ENCODE data around the gene ADAMTS2.

Gene ADAMTS2

GRCh38 chr5:179187681-179188575 lies 157.3 kb downstream of the ADAMTS2 start:
- Histone ChIP-seq H3K36me3 (ENCODE audit: control insufficient read depth, low read depth, low read length) (no peaks in the 10 kb centered on the region), H3K9ac (ENCODE audit: low read length) (no peak overlapping the region), H3K27ac (ENCODE audit: low read length) (no peak overlapping the region), H3K9me3 (ENCODE audit: control insufficient read depth, low read depth, low read length) (no peaks in the 10 kb centered on the region), H3K27me3 (ENCODE audit: control insufficient read depth, insufficient read depth, low read length) (no peaks in the 10 kb centered on the region), H3K4me1 (ENCODE audit: control insufficient read depth, low read depth, low read length) (peaks cover 26% of the 10 kb centered on the region), H3K4me3 (ENCODE audit: low read length) (no peak overlapping the region)

- no peaks in the 10 kb centered on the region for H3K36me3 ChIP-seq (ENCODE audit: control insufficient read depth, low read depth, low read length)
- no peaks in the 10 kb centered on the region for H3K27me3 ChIP-seq (ENCODE audit: control insufficient read depth, insufficient read depth, low read length)
- H3K9me3 ChIP-seq (ENCODE audit: control insufficient read depth, low read depth, low read length): no peaks in the 10 kb centered on the region
- H3K9ac ChIP-seq (ENCODE audit: low read length): no peak overlapping the region
- no peak overlapping the region for H3K27ac ChIP-seq (ENCODE audit: low read length)
- H3K4me3 ChIP-seq (ENCODE audit: low read length): no peak overlapping the region
- peaks cover 26% of the 10 kb centered on the region for H3K4me1 ChIP-seq (ENCODE audit: control insufficient read depth, low read depth, low read length)
Observed at GRCh38 chr5:179187229-179187678, 158.0 kb downstream of the ADAMTS2 start.

GRCh38 chr5:179186801-179187200 lies 158.5 kb downstream of the ADAMTS2 start:
- H3K4me3 ChIP-seq (ENCODE audit: low read length): no peak overlapping the region
- H3K27me3 ChIP-seq (ENCODE audit: control insufficient read depth, insufficient read depth, low read length): no peaks in the 10 kb centered on the region
- H3K36me3 ChIP-seq (ENCODE audit: control insufficient read depth, low read depth, low read length): no peaks in the 10 kb centered on the region
- H3K27ac ChIP-seq (ENCODE audit: low read length): no peak overlapping the region
- no peaks in the 10 kb centered on the region for H3K9me3 ChIP-seq (ENCODE audit: control insufficient read depth, low read depth, low read length)
- H3K4me1 ChIP-seq (ENCODE audit: control insufficient read depth, low read depth, low read length): peaks cover 26% of the 10 kb centered on the region
- H3K9ac ChIP-seq (ENCODE audit: low read length): no peak overlapping the region

- Histone ChIP-seq H3K9ac (ENCODE audit: low read length) (no peak overlapping the region), H3K9me3 (ENCODE audit: control insufficient read depth, low read depth, low read length) (no peaks in the 10 kb centered on the region), H3K4me3 (ENCODE audit: low read length) (no peak overlapping the region), H3K4me1 (ENCODE audit: control insufficient read depth, low read depth, low read length) (peaks cover 26% of the 10 kb centered on the region), H3K27me3 (ENCODE audit: control insufficient read depth, insufficient read depth, low read length) (no peaks in the 10 kb centered on the region), H3K27ac (ENCODE audit: low read length) (no peak overlapping the region), H3K36me3 (ENCODE audit: control insufficient read depth, low read depth, low read length) (no peaks in the 10 kb centered on the region)
Observed at GRCh38 chr5:179185941-179186411, 159.3 kb downstream of the ADAMTS2 start.

- Histone ChIP-seq H3K27me3 (ENCODE audit: control insufficient read depth, insufficient read depth, low read length) (no peaks in the 10 kb centered on the region), H3K9ac (ENCODE audit: low read length) (no peak overlapping the region), H3K4me1 (ENCODE audit: control insufficient read depth, low read depth, low read length) (peaks cover 26% of the 10 kb centered on the region), H3K36me3 (ENCODE audit: control insufficient read depth, low read depth, low read length) (no peaks in the 10 kb centered on the region), H3K9me3 (ENCODE audit: control insufficient read depth, low read depth, low read length) (no peaks in the 10 kb centered on the region), H3K27ac (ENCODE audit: low read length) (no peak overlapping the region), H3K4me3 (ENCODE audit: low read length) (no peak overlapping the region)
Observed at GRCh38 chr5:179185256-179185940, 159.9 kb downstream of the ADAMTS2 start.

- Histone ChIP-seq H3K9me3 (ENCODE audit: control insufficient read depth, low read depth, low read length) (no peaks in the 10 kb centered on the region), H3K9ac (ENCODE audit: low read length) (no peak overlapping the region), H3K4me1 (ENCODE audit: control insufficient read depth, low read depth, low read length) (peaks cover 26% of the 10 kb centered on the region), H3K4me3 (ENCODE audit: low read length) (no peak overlapping the region), H3K36me3 (ENCODE audit: control insufficient read depth, low read depth, low read length) (no peaks in the 10 kb centered on the region), H3K27ac (ENCODE audit: low read length) (no peak overlapping the region), H3K27me3 (ENCODE audit: control insufficient read depth, insufficient read depth, low read length) (no peaks in the 10 kb centered on the region)
Observed at GRCh38 chr5:179184521-179185050, 160.7 kb downstream of the ADAMTS2 start.

- Histone ChIP-seq H3K27ac (ENCODE audit: low read length) (no peak overlapping the region), H3K4me1 (ENCODE audit: control insufficient read depth, low read depth, low read length) (peaks cover 23% of the 10 kb centered on the region), H3K36me3 (ENCODE audit: control insufficient read depth, low read depth, low read length) (no peaks in the 10 kb centered on the region), H3K27me3 (ENCODE audit: control insufficient read depth, insufficient read depth, low read length) (no peaks in the 10 kb centered on the region), H3K4me3 (ENCODE audit: low read length) (no peak overlapping the region), H3K9me3 (ENCODE audit: control insufficient read depth, low read depth, low read length) (no peaks in the 10 kb centered on the region), H3K9ac (ENCODE audit: low read length) (no peak overlapping the region)
Observed at GRCh38 chr5:179183481-179183880, 161.8 kb downstream of the ADAMTS2 start.

- Histone ChIP-seq H3K9ac (ENCODE audit: low read length) (no peak overlapping the region), H3K27ac (ENCODE audit: low read length) (no peak overlapping the region), H3K4me1 (ENCODE audit: control insufficient read depth, low read depth, low read length) (peaks cover 15% of the 10 kb centered on the region), H3K27me3 (ENCODE audit: control insufficient read depth, insufficient read depth, low read length) (no peaks in the 10 kb centered on the region), H3K36me3 (ENCODE audit: control insufficient read depth, low read depth, low read length) (no peaks in the 10 kb centered on the region), H3K9me3 (ENCODE audit: control insufficient read depth, low read depth, low read length) (no peaks in the 10 kb centered on the region), H3K4me3 (ENCODE audit: low read length) (no peak overlapping the region)
Observed at GRCh38 chr5:179182601-179183000, 162.7 kb downstream of the ADAMTS2 start.

GRCh38 chr5:179181988-179182387 lies 163.3 kb downstream of the ADAMTS2 start:
- Histone ChIP-seq H3K9me3 (ENCODE audit: control insufficient read depth, low read depth, low read length) (no peaks in the 10 kb centered on the region), H3K4me3 (ENCODE audit: low read length) (no peak overlapping the region), H3K9ac (ENCODE audit: low read length) (no peak overlapping the region), H3K27ac (ENCODE audit: low read length) (no peak overlapping the region), H3K36me3 (ENCODE audit: control insufficient read depth, low read depth, low read length) (no peaks in the 10 kb centered on the region), H3K27me3 (ENCODE audit: control insufficient read depth, insufficient read depth, low read length) (no peaks in the 10 kb centered on the region), H3K4me1 (ENCODE audit: control insufficient read depth, low read depth, low read length) (peaks cover 8% of the 10 kb centered on the region)

GRCh38 chr5:179180921-179181645 lies 164.2 kb downstream of the ADAMTS2 start:
- Histone ChIP-seq H3K4me3 (ENCODE audit: low read length) (no peak overlapping the region), H3K9ac (ENCODE audit: low read length) (no peak overlapping the region), H3K9me3 (ENCODE audit: control insufficient read depth, low read depth, low read length) (no peaks in the 10 kb centered on the region), H3K27me3 (ENCODE audit: control insufficient read depth, insufficient read depth, low read length) (no peaks in the 10 kb centered on the region), H3K4me1 (ENCODE audit: control insufficient read depth, low read depth, low read length) (peaks cover 6% of the 10 kb centered on the region), H3K27ac (ENCODE audit: low read length) (no peak overlapping the region), H3K36me3 (ENCODE audit: control insufficient read depth, low read depth, low read length) (no peaks in the 10 kb centered on the region)

- Histone ChIP-seq H3K9ac (ENCODE audit: low read length) (no peak overlapping the region), H3K27ac (ENCODE audit: low read length) (no peak overlapping the region), H3K27me3 (ENCODE audit: control insufficient read depth, insufficient read depth, low read length) (no peaks in the 10 kb centered on the region), H3K36me3 (ENCODE audit: control insufficient read depth, low read depth, low read length) (no peaks in the 10 kb centered on the region), H3K4me1 (ENCODE audit: control insufficient read depth, low read depth, low read length) (no peaks in the 10 kb centered on the region), H3K4me3 (ENCODE audit: low read length) (no peak overlapping the region), H3K9me3 (ENCODE audit: control insufficient read depth, low read depth, low read length) (no peaks in the 10 kb centered on the region)
Observed at GRCh38 chr5:179180061-179180610, 165.1 kb downstream of the ADAMTS2 start.

Measured in iPS-18a (cell line).